HCT116 (cell line): Measurements from ENCODE around the gene UBASH3B. TPM values are rescaled to one million over a fixed set of nuclear protein-coding genes. Genes with fewer than 3 reads are reported as not detected.

Experiments used
- ATAC-seq: fragments of 200-7000 bp; cut with Tn5 transposase; 2 replicates; pipeline ENCODE4 v1.9.1; 2020; ENCODE audit warnings: mild to moderate bottlenecking, moderate library complexity
- BruUV-seq: library from RNA; stranded (reverse); fragments of 400-500 nt; replicated peaks from 2 replicates; lab custom pipeline; 2021; lab: Mats Ljungman, UMichigan
- CTCF ChIA-PET: fragments of 300-600 bp; sonication (Branson Sonifier 250); formaldehyde crosslinking; loops from one replicate; lab custom pipeline; 2021; ENCODE audit warnings: antibody characterized with exemption; lab: Charles Lee
- POLR2A ChIA-PET: fragments of 300-600, 350-600 bp; sonication (Branson Sonifier 250); formaldehyde crosslinking; loops from one replicate; lab custom pipeline; 2021; ENCODE audit warnings: antibody characterized with exemption; lab: Charles Lee
- RAD21 ChIA-PET, 2 experiments: fragments of 300-600 bp; sonication (Branson Sonifier 250); formaldehyde crosslinking; loops; one replicate each; lab custom pipeline; 2023; ENCODE audit warnings: low total read pairs in 2 of 2; ENCODE audit not compliant: uncharacterized antibody in 2 of 2, unreplicated experiment in 2 of 2, low non-redundant PET in 1 of 2; lab: Charles Lee
- DNase-seq: peaks from one replicate; pipeline ENCODE4 v3.0.0-alpha.2; 2010; ENCODE audit warnings: low read depth, low spot score
- H2AFZ ChIP-seq: fragments of 200-600 bp; shearing (Covaris generic), sonication (generic); 2 replicates; pipeline ENCODE4 v1.6.1; 2017; ENCODE audit warnings: low read depth, mixed run types, mixed read lengths, antibody characterized with exemption, low read length; ENCODE audit not compliant: poor library complexity, severe bottlenecking
- H3K27ac ChIP-seq: 2 replicates; pipeline ENCODE4 v1.5.1; 2012; ENCODE audit warnings: low read depth, low read length
- H3K27me3 ChIP-seq: fragments of 200-600 bp; sonication (generic); 2 replicates; pipeline ENCODE4 v1.6.1; 2016; ENCODE audit warnings: mixed run types, low read length, mixed read lengths; ENCODE audit not compliant: insufficient read depth
- H3K36me3 ChIP-seq, 2 experiments: fragments of 200-500 bp in 1 of 2; fragments of 200-600 bp in 1 of 2; sonication (Bioruptor generic) in 1 of 2; sonication (generic) in 1 of 2; 2 replicates each; pipeline versions ENCODE4 v1.5.1 to v1.6.1; 2014 to 2016; ENCODE audit warnings: low read length in 2 of 2, inconsistent platforms in 1 of 2, mixed read lengths in 1 of 2, mixed run types in 1 of 2; ENCODE audit not compliant: insufficient read depth in 2 of 2, control insufficient read depth in 1 of 2
- H3K4me1 ChIP-seq, 2 experiments: fragments of 200-600 bp in 1 of 2; sonication (generic) in 1 of 2; 2 replicates each; pipeline versions ENCODE4 v1.5.1 to v1.6.1; 2012 to 2017; ENCODE audit warnings: low read length in 2 of 2, inconsistent platforms in 1 of 2, mild to moderate bottlenecking in 1 of 2, mixed read lengths in 1 of 2, mixed run types in 1 of 2, moderate library complexity in 1 of 2; ENCODE audit not compliant: insufficient read depth in 2 of 2, control insufficient read depth in 1 of 2
- H3K4me2 ChIP-seq: fragments of 200-600 bp; sonication (generic); 2 replicates; pipeline ENCODE4 v1.6.1; 2017; ENCODE audit warnings: mixed run types, low read length, mixed read lengths
- H3K4me3 ChIP-seq, 2 experiments: fragments of 200-600 bp in 1 of 2; sonication (generic) in 1 of 2; replicated peaks in 1 of 2; 2 replicates each; pipeline ENCODE4 v1.5.1; 2011 to 2016; ENCODE audit warnings: low read length in 2 of 2, control low read depth in 1 of 2, low read depth in 1 of 2, mild to moderate bottlenecking in 1 of 2, mixed read lengths in 1 of 2, mixed run types in 1 of 2
- H3K79me2 ChIP-seq: fragments of 200-600 bp; sonication (generic); 2 replicates; pipeline ENCODE4 v1.6.1; 2017; ENCODE audit warnings: mild to moderate bottlenecking, mixed run types, low read length, moderate library complexity, mixed read lengths; ENCODE audit not compliant: insufficient read depth
- H3K9ac ChIP-seq: fragments of 200-600 bp; sonication (generic); 2 replicates; pipeline ENCODE4 v1.6.1; 2016; ENCODE audit warnings: low read length, mixed read lengths
- H3K9me2 ChIP-seq: fragments of 200-600 bp; sonication (generic), shearing (Covaris generic); 2 replicates; pipeline ENCODE4 v1.6.1; 2017; ENCODE audit warnings: mixed run types, mild to moderate bottlenecking, moderate library complexity; ENCODE audit not compliant: insufficient read depth
- H3K9me3 ChIP-seq, 2 experiments: fragments of 200-500 bp in 1 of 2; fragments of 200-600 bp in 1 of 2; sonication (Bioruptor generic) in 1 of 2; sonication (generic) in 1 of 2; 2 replicates each; pipeline ENCODE4 v1.6.1; 2014 to 2017; ENCODE audit warnings: low read length in 2 of 2, mixed read lengths in 2 of 2, inconsistent platforms in 1 of 2, low read depth in 1 of 2, mild to moderate bottlenecking in 1 of 2, mixed run types in 1 of 2, moderate library complexity in 1 of 2; ENCODE audit not compliant: control insufficient read depth in 1 of 2, insufficient read depth in 1 of 2
- H4K20me1 ChIP-seq: fragments of 200-600 bp; sonication (generic), shearing (Covaris generic); 2 replicates; pipeline ENCODE4 v1.6.1; 2017; ENCODE audit warnings: mixed run types, mild to moderate bottlenecking, moderate library complexity; ENCODE audit not compliant: insufficient read depth
- CBX3 ChIP-seq: IDR thresholded peaks from 2 replicates; pipeline ENCODE4 v1.6.1; 2012; ENCODE audit warnings: low read depth
- ELF1 ChIP-seq: IDR thresholded peaks from 2 replicates; pipeline ENCODE4 v1.6.1; 2012; ENCODE audit warnings: low read depth, borderline replicate concordance
- EZH2phosphoT487 ChIP-seq: fragments of 200-600 bp; IDR thresholded peaks from 2 replicates; pipeline ENCODE4 v1.6.1; 2018; ENCODE audit warnings: antibody characterized with exemption, borderline replicate concordance
- FOSL1 ChIP-seq: IDR thresholded peaks from 2 replicates; pipeline ENCODE4 v1.6.1; 2012; ENCODE audit warnings: low read depth
- JUND ChIP-seq: IDR thresholded peaks from 2 replicates; pipeline ENCODE4 v1.6.1; 2012
- POLR2A ChIP-seq: IDR thresholded peaks from 2 replicates; pipeline ENCODE4 v1.7.0; 2011; ENCODE audit warnings: borderline replicate concordance; ENCODE audit not compliant: insufficient read depth, insufficient read length; ENCODE audit errors: extremely low read depth
- SP1 ChIP-seq: IDR thresholded peaks from 2 replicates; pipeline ENCODE4 v1.6.1; 2012; ENCODE audit warnings: low read depth
- SRF ChIP-seq: IDR thresholded peaks from 2 replicates; pipeline ENCODE4 v1.6.1; 2012; ENCODE audit warnings: low read depth
- TCF7L2 ChIP-seq: IDR thresholded peaks from 2 replicates; pipeline ENCODE4 v1.7.0; 2011; ENCODE audit warnings: borderline replicate concordance, inconsistent platforms; ENCODE audit not compliant: insufficient read depth, insufficient read length; ENCODE audit errors: extremely low read depth
- intact Hi-C: fragments of 100-400 bp; cut with micrococcal nuclease; formaldehyde crosslinking; loops from 2 replicates; pipeline ENCODE4 v1.10.0; 2022
- total RNA-seq: library from RNA; stranded (reverse); gene quantifications from one replicate; pipeline ENCODE4 v1.2.1, GENCODE V29; 2021; ENCODE audit not compliant: unreplicated experiment
- TF ChIP-seq, protein P1 (sequence below): IDR thresholded peaks from 2 replicates; pipeline ENCODE4 v1.6.1; 2012; ENCODE audit warnings: low read depth
- TF ChIP-seq, protein P2 (sequence below): IDR thresholded peaks from 2 replicates; pipeline ENCODE4 v1.6.1; 2011; ENCODE audit warnings: mild to moderate bottlenecking, low read length, moderate library complexity; ENCODE audit not compliant: insufficient replicate concordance; ENCODE audit errors: extremely low read depth
- TF ChIP-seq, protein P3 (sequence below), 3 experiments: fragments of 200-600 bp in 1 of 3; sonication (generic) in 1 of 3; IDR thresholded peaks in 2 of 3; conservative IDR thresholded peaks in 1 of 3; 2 replicates each; pipeline ENCODE4 v1.5.1; 2012 to 2017; ENCODE audit warnings: low read depth in 2 of 3, low read length in 2 of 3, antibody characterized with exemption in 1 of 3, borderline replicate concordance in 1 of 3, control low read depth in 1 of 3, mild to moderate bottlenecking in 1 of 3, mixed read lengths in 1 of 3, mixed run types in 1 of 3, moderate library complexity in 1 of 3; ENCODE audit not compliant: insufficient read depth in 1 of 3
- TF ChIP-seq, protein P4 (sequence below): IDR thresholded peaks from 2 replicates; pipeline ENCODE4 v1.6.1; 2012

UBASH3B gene
- total RNA-seq, 1 experiment from 2014 or later: 40.3 TPM

DNA sequence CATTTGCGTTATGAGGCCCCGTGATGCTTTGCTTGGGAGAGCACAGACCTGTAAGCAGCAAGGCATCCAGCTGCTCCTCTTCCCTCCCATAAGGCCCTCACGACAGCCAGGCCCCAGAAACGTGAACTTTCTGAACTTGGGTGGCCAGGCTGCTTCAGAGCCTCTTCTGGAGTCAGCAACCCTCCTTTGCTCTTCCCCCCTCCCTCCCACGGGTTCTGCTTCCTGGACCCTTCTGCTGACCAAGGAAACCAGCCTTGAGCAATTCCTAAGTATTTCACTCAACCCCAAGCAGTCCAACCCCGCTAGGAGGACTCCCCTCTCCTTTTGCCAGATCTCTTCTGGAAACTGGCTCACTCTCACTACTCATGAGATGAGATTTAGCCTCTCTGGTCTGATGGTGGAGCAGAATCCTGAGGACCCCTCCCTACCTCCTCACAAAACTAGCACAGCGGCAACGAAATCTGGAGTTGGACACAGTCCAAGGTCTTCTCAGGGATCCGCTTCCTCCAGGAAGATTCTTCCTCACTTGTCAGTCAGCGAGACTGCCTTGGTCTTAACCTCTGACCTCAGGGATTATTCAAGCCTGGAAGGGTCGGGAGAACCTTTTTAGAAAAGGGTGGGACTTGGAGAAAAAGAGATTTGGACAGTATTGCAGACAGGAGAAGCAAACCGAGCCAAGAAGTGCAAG, 86.2 kb downstream of the UBASH3B start:
- TF ChIP-seq, protein P1, sequence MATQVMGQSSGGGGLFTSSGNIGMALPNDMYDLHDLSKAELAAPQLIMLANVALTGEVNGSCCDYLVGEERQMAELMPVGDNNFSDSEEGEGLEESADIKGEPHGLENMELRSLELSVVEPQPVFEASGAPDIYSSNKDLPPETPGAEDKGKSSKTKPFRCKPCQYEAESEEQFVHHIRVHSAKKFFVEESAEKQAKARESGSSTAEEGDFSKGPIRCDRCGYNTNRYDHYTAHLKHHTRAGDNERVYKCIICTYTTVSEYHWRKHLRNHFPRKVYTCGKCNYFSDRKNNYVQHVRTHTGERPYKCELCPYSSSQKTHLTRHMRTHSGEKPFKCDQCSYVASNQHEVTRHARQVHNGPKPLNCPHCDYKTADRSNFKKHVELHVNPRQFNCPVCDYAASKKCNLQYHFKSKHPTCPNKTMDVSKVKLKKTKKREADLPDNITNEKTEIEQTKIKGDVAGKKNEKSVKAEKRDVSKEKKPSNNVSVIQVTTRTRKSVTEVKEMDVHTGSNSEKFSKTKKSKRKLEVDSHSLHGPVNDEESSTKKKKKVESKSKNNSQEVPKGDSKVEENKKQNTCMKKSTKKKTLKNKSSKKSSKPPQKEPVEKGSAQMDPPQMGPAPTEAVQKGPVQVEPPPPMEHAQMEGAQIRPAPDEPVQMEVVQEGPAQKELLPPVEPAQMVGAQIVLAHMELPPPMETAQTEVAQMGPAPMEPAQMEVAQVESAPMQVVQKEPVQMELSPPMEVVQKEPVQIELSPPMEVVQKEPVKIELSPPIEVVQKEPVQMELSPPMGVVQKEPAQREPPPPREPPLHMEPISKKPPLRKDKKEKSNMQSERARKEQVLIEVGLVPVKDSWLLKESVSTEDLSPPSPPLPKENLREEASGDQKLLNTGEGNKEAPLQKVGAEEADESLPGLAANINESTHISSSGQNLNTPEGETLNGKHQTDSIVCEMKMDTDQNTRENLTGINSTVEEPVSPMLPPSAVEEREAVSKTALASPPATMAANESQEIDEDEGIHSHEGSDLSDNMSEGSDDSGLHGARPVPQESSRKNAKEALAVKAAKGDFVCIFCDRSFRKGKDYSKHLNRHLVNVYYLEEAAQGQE: no peak
- no peak for TF ChIP-seq ELF1
- TF ChIP-seq FOSL1: no peak
- no peak for TF ChIP-seq SRF
- TF ChIP-seq POLR2A: no peak
- TF ChIP-seq EZH2phosphoT487: no peak
- no peak for TF ChIP-seq CBX3
- TF ChIP-seq JUND: no peak
- TF ChIP-seq, protein P2, sequence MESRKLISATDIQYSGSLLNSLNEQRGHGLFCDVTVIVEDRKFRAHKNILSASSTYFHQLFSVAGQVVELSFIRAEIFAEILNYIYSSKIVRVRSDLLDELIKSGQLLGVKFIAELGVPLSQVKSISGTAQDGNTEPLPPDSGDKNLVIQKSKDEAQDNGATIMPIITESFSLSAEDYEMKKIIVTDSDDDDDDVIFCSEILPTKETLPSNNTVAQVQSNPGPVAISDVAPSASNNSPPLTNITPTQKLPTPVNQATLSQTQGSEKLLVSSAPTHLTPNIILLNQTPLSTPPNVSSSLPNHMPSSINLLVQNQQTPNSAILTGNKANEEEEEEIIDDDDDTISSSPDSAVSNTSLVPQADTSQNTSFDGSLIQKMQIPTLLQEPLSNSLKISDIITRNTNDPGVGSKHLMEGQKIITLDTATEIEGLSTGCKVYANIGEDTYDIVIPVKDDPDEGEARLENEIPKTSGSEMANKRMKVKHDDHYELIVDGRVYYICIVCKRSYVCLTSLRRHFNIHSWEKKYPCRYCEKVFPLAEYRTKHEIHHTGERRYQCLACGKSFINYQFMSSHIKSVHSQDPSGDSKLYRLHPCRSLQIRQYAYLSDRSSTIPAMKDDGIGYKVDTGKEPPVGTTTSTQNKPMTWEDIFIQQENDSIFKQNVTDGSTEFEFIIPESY: no peak
- TF ChIP-seq, protein P3, sequence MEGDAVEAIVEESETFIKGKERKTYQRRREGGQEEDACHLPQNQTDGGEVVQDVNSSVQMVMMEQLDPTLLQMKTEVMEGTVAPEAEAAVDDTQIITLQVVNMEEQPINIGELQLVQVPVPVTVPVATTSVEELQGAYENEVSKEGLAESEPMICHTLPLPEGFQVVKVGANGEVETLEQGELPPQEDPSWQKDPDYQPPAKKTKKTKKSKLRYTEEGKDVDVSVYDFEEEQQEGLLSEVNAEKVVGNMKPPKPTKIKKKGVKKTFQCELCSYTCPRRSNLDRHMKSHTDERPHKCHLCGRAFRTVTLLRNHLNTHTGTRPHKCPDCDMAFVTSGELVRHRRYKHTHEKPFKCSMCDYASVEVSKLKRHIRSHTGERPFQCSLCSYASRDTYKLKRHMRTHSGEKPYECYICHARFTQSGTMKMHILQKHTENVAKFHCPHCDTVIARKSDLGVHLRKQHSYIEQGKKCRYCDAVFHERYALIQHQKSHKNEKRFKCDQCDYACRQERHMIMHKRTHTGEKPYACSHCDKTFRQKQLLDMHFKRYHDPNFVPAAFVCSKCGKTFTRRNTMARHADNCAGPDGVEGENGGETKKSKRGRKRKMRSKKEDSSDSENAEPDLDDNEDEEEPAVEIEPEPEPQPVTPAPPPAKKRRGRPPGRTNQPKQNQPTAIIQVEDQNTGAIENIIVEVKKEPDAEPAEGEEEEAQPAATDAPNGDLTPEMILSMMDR (IDR thresholded peaks at IDR 0.05 in 2 of 3, conservative IDR thresholded peaks at IDR 0.05 in 1 of 3; ENCODE audit: borderline replicate concordance in 1 of 3, insufficient read depth in 1 of 3, low read depth in 2 of 3, low read length in 2 of 3): no peak
- TF ChIP-seq TCF7L2: no peak
- TF ChIP-seq, protein P4, sequence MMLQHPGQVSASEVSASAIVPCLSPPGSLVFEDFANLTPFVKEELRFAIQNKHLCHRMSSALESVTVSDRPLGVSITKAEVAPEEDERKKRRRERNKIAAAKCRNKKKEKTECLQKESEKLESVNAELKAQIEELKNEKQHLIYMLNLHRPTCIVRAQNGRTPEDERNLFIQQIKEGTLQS: no peak
- no peak for TF ChIP-seq SP1
- TF ChIP-seq, all 23 proteins: peak for 0
- Histone ChIP-seq H4K20me1 (no peaks in the 10 kb centered on the region), H3K27ac (no peak overlapping the region), H3K27me3 (no peaks in the 10 kb centered on the region), H3K4me2 (no peak overlapping the region), H3K36me3 (no peaks in the 10 kb centered on the region), H3K4me3 (no peak overlapping the region), H3K9me2 (no peaks in the 10 kb centered on the region), H3K9ac (no peak overlapping the region), H3K4me1 (peaks cover 0 to 17% of the 10 kb centered on the region in 2 experiments; a peak in 2 of 4 replicates), H3K79me2 (0 out of 2 replicates have a peak, but pooled peaks cover 6% of the 10 kb centered on the region), H3K9me3 (no peaks in the 10 kb centered on the region), H2AFZ (no peak overlapping the region)
- ChIA-PET POLR2A (no interaction called here), CTCF (no interaction called here), RAD21 (no interaction called here)
- DNase-seq (no peak), ATAC-seq (no peak)
- intact Hi-C loops: no loop called here
- BruUV-seq: no TSS peak
